Panc1 (cell line): ENCODE data around the gene AFF3. TPM values are rescaled to one million over a fixed set of nuclear protein-coding genes. Genes with fewer than 3 reads are reported as not detected.

Experiments used
- ATAC-seq: fragments of 200-7000 bp; cut with Tn5 transposase; 2 replicates; pipeline ENCODE4 v1.9.1; 2020; ENCODE audit warnings: mild to moderate bottlenecking, moderate library complexity
- BruUV-seq: library from RNA; stranded (reverse); fragments of 400-500 nt; replicated peaks from 2 replicates; lab custom pipeline; 2021; lab: Mats Ljungman, UMichigan
- CTCF ChIA-PET: fragments of 300-600 bp; sonication (Branson Sonifier 250); formaldehyde crosslinking; loops from one replicate; lab custom pipeline; 2022; ENCODE audit warnings: antibody characterized with exemption; lab: Charles Lee
- POLR2A ChIA-PET: fragments of 300-600 bp; sonication (Branson Sonifier 250); formaldehyde crosslinking; loops from one replicate; lab custom pipeline; 2022; ENCODE audit warnings: antibody characterized with exemption; lab: Charles Lee
- DNase-seq: peaks from one replicate; pipeline ENCODE4 v3.0.0-alpha.2; 2010; ENCODE audit warnings: low read depth, low spot score
- H3K27ac ChIP-seq: 2 replicates; pipeline ENCODE4 v1.5.1; 2011; ENCODE audit warnings: mild to moderate bottlenecking, low read length, inconsistent platforms
- H3K27me3 ChIP-seq: fragments of 200-500 bp; sonication (Bioruptor generic); 2 replicates; pipeline ENCODE4 v1.6.0; 2014; ENCODE audit warnings: low read length, inconsistent platforms; ENCODE audit not compliant: control insufficient read depth, insufficient read depth
- H3K36me3 ChIP-seq: fragments of 200-500 bp; sonication (Bioruptor generic); 2 replicates; pipeline ENCODE4 v1.5.1; 2014; ENCODE audit warnings: inconsistent platforms, mild to moderate bottlenecking, low read length, moderate library complexity; ENCODE audit not compliant: control insufficient read depth, insufficient read depth
- H3K4me1 ChIP-seq: 2 replicates; pipeline ENCODE4 v1.5.1; 2011; ENCODE audit warnings: inconsistent platforms, mild to moderate bottlenecking, low read length, moderate library complexity; ENCODE audit not compliant: control insufficient read depth, insufficient read depth
- H3K4me3 ChIP-seq, 2 experiments: 2 replicates each; pipeline ENCODE4 v1.5.1; 2011 to 2012; ENCODE audit warnings: low read depth in 2 of 2, low read length in 2 of 2, mild to moderate bottlenecking in 2 of 2, inconsistent platforms in 1 of 2, moderate library complexity in 1 of 2
- H3K9me3 ChIP-seq: fragments of 200-500 bp; sonication (Bioruptor generic); 2 replicates; pipeline ENCODE4 v1.5.1; 2014; ENCODE audit warnings: low read depth, mild to moderate bottlenecking, inconsistent platforms, low read length, moderate library complexity; ENCODE audit not compliant: control insufficient read depth, insufficient read depth
- POLR2AphosphoS5 ChIP-seq: IDR thresholded peaks from 2 replicates; pipeline ENCODE4 v1.6.1; 2012; ENCODE audit warnings: mild to moderate bottlenecking, low read depth, low read length, moderate library complexity
- SIN3A ChIP-seq: IDR thresholded peaks from 2 replicates; pipeline ENCODE4 v1.6.1; 2012; ENCODE audit warnings: low read depth, mild to moderate bottlenecking, low read length, moderate library complexity, borderline replicate concordance; ENCODE audit not compliant: insufficient read depth
- TCF7L2 ChIP-seq: IDR thresholded peaks from 2 replicates; pipeline ENCODE4 v1.6.1; 2011; ENCODE audit warnings: mild to moderate bottlenecking, low read depth, low read length, inconsistent platforms
- in situ Hi-C: cut with HindIII; loops from 2 replicates; pipeline ENCODE4 v1.10.0; 2016; ENCODE audit warnings: low sequenced_read_pairs, low pct_unique_long_range_greater_than_20kb
- intact Hi-C: fragments of 100-400 bp; cut with micrococcal nuclease; formaldehyde crosslinking; loops from one replicate; pipeline ENCODE4 v1.10.0; 2022; ENCODE audit not compliant: unreplicated experiment
- total RNA-seq: library from RNA; stranded (reverse); gene quantifications from one replicate; pipeline ENCODE4 v1.2.1, GENCODE V29; 2021; ENCODE audit not compliant: unreplicated experiment
- TF ChIP-seq, protein P1 (sequence below): fragments of 450-650 bp; IDR thresholded peaks from 2 replicates; pipeline ENCODE4 v1.5.1; 2017; ENCODE audit warnings: mild to moderate bottlenecking
- TF ChIP-seq, protein P2 (sequence below), 2 experiments: IDR thresholded peaks; 2 replicates each; pipeline ENCODE4 v1.6.1; 2011 to 2012; ENCODE audit warnings: low read depth in 2 of 2, control low read depth in 1 of 2, low read length in 1 of 2, mild to moderate bottlenecking in 1 of 2, moderate library complexity in 1 of 2; ENCODE audit not compliant: insufficient read depth in 1 of 2

AFF3 gene
- total RNA-seq, 1 experiment from 2014 or later: 2.2 TPM

DNA sequence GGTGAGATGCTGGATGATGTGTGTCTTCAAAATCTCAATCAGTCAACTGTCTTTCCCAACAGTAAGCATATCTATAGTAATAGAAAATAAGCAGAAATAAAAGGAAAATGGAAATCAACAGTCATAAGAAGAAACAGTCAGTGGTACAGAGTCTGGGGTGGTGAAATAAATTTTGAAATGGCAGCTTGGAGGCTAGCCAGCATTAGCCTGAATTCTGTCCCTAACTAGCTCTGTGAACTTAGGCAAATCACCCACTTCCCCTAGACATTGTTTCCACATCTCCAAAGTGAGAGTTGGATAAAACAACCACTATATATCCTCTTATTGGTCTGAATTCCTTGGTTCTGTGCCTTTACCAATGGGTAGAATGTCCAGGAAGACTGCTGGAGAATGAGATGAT, 462.9 kb downstream of the AFF3 start:
- intact Hi-C loops: no loop called here
- Histone ChIP-seq H3K27ac (no peak overlapping the region), H3K36me3 (no peaks in the 10 kb centered on the region), H3K4me3 (no peak overlapping the region), H3K4me1 (no peaks in the 10 kb centered on the region), H3K27me3 (no peaks in the 10 kb centered on the region; the same call in 1 of the 2 replicates), H3K9me3 (no peaks in the 10 kb centered on the region)
- DNase-seq: no peak
- ChIA-PET POLR2A (no interaction called here), CTCF (no interaction called here)
- BruUV-seq: no TSS peak
- in situ Hi-C loops: no loop called here
- no peak for TF ChIP-seq TCF7L2
- ATAC-seq: no peak

DNA sequence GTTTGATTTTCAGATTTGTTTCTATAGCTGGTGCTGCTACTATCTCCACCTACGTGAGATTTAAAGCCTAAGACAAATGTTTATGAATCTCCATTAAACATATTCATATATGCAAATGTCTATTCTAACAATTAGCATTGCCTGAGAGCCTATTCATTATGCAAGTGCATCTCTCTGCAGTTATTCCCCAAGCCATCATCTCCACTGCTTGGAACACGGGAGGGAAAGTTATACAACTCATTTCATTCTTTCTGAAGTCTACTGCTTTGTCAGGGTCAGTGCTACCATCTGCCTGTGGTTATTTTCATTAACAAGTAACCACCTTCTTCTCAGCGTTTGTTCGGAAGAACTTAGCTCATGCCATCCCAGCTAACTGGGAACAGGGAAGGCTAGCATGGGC, 463.8 kb downstream of the AFF3 start:
- no TSS peak for BruUV-seq
- CTCF ChIA-PET: no interaction called here
- TF ChIP-seq, protein P1, sequence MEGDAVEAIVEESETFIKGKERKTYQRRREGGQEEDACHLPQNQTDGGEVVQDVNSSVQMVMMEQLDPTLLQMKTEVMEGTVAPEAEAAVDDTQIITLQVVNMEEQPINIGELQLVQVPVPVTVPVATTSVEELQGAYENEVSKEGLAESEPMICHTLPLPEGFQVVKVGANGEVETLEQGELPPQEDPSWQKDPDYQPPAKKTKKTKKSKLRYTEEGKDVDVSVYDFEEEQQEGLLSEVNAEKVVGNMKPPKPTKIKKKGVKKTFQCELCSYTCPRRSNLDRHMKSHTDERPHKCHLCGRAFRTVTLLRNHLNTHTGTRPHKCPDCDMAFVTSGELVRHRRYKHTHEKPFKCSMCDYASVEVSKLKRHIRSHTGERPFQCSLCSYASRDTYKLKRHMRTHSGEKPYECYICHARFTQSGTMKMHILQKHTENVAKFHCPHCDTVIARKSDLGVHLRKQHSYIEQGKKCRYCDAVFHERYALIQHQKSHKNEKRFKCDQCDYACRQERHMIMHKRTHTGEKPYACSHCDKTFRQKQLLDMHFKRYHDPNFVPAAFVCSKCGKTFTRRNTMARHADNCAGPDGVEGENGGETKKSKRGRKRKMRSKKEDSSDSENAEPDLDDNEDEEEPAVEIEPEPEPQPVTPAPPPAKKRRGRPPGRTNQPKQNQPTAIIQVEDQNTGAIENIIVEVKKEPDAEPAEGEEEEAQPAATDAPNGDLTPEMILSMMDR: no peak
- TF ChIP-seq SIN3A (no peak), TCF7L2 (no peak)
- POLR2A ChIA-PET: no interaction called here
- in situ Hi-C loops: no loop called here
- no peaks in the 10 kb centered on the region; the same call in 1 of the 2 replicates for H3K27me3 ChIP-seq
- intact Hi-C loops: no loop called here
- H3K9me3 ChIP-seq: no peaks in the 10 kb centered on the region
- H3K4me1 ChIP-seq: no peaks in the 10 kb centered on the region
- no peak for DNase-seq
- no peak overlapping the region for H3K27ac ChIP-seq
- ATAC-seq: no peak
- no peaks in the 10 kb centered on the region for H3K36me3 ChIP-seq
- no peak overlapping the region for H3K4me3 ChIP-seq

DNA sequence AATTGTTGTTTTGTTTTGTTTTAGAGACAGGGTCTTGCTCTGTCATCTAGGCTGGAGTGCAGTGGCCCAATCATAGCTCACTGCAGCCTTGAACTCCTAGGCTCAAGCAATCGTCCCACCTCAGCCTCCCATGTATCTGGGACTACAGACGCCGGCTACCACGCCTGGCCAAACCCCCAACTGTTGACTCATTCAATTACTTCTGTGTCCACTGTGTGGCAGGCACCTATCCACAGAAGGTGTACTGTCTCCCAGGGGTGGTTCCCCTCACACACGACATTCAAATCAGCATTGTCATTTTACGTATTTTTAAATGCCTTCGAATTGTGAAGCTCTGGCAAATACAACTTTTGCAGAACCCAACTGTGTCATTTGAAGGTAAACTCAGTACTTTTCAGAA, 464.6 kb downstream of the AFF3 start:
- H3K27me3 ChIP-seq: no peaks in the 10 kb centered on the region; the same call in 1 of the 2 replicates
- H3K9me3 ChIP-seq: no peaks in the 10 kb centered on the region
- in situ Hi-C loops (no loop called here), intact Hi-C loops (no loop called here)
- ATAC-seq (no peak), DNase-seq (no peak)
- TF ChIP-seq SIN3A (no peak), TCF7L2 (no peak), POLR2AphosphoS5 (no peak)
- TF ChIP-seq, protein P2, sequence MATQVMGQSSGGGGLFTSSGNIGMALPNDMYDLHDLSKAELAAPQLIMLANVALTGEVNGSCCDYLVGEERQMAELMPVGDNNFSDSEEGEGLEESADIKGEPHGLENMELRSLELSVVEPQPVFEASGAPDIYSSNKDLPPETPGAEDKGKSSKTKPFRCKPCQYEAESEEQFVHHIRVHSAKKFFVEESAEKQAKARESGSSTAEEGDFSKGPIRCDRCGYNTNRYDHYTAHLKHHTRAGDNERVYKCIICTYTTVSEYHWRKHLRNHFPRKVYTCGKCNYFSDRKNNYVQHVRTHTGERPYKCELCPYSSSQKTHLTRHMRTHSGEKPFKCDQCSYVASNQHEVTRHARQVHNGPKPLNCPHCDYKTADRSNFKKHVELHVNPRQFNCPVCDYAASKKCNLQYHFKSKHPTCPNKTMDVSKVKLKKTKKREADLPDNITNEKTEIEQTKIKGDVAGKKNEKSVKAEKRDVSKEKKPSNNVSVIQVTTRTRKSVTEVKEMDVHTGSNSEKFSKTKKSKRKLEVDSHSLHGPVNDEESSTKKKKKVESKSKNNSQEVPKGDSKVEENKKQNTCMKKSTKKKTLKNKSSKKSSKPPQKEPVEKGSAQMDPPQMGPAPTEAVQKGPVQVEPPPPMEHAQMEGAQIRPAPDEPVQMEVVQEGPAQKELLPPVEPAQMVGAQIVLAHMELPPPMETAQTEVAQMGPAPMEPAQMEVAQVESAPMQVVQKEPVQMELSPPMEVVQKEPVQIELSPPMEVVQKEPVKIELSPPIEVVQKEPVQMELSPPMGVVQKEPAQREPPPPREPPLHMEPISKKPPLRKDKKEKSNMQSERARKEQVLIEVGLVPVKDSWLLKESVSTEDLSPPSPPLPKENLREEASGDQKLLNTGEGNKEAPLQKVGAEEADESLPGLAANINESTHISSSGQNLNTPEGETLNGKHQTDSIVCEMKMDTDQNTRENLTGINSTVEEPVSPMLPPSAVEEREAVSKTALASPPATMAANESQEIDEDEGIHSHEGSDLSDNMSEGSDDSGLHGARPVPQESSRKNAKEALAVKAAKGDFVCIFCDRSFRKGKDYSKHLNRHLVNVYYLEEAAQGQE (IDR thresholded peaks at IDR 0.05; ENCODE audit: insufficient read depth in 1 of 2, low read depth in 2 of 2, low read length in 1 of 2): no peak
- TF ChIP-seq, protein P1: no peak
- POLR2A ChIA-PET: no interaction called here
- H3K36me3 ChIP-seq: no peaks in the 10 kb centered on the region
- CTCF ChIA-PET: no interaction called here
- H3K4me3 ChIP-seq: no peak overlapping the region
- H3K4me1 ChIP-seq: no peaks in the 10 kb centered on the region
- no peak overlapping the region for H3K27ac ChIP-seq
- BruUV-seq: no TSS peak
